ENCODE results near the gene KIF14.

Gene KIF14

DNA sequence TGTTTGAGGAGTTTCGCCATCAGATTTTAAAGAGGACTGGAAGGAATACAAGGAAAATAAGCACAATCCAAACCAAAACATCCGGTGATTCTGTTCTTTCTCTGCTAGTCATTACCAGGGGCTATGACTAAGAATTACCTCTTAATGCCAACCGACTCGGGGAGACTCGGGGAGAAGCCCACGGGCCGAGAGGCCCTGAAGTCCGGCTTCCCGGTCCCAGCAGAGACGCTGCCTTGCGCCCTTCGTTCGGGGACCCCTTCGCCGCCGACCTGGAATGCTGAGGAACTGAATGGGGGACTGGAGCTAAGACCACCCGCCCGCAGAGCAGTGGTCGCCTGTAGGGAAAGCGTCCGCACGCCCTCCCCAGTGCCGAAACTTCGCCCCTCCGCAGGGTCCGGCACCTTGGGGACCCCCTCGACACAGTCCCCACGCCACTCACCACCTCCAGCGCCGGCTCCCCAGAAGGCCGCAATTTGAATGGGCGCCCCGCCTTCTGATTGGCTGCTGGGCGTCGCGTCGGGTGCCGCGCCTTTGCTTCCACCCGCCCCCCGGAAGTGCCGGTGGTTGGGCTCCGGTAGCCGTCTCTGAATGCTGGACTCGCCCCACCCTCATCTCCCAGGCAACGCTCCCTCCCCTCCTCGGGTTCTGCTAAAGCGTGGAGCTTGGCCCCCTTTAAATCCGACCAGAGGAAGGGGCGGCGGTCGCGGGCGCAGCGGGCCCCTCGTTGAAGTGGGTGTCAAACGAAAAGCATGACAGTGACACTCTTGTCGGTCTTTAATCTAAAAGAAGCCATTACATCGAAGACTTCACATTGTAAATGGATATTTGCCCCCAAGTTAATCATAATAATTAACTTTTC, at the start of gene KIF14:
TSS of gene KIF14 (minus strand) at position 479 of the 859 bp plus-strand sequence. CDS start 2,028 bp downstream, outside the sequence.
- DNase-seq (ENCODE audit: low read depth, low spot score), result peak; percentile 96

- peak; percentile 99 for DNase-seq (ENCODE audit: low read depth, low spot score)
These were observed 49.0 kb upstream of the KIF14 start, which contains the start of gene DDX59 for GRCh38 chr1:200669314-200670241. Gene DDX59 (minus strand): TSS chr1:200669907. CDS start chr1:200666740, 3,167 bp downstream.

- DNase-seq (ENCODE audit: low read depth, low spot score), result no peak
These were observed 48.2 kb upstream of the KIF14 start for GRCh38 chr1:200668514-200669313.

DNA sequence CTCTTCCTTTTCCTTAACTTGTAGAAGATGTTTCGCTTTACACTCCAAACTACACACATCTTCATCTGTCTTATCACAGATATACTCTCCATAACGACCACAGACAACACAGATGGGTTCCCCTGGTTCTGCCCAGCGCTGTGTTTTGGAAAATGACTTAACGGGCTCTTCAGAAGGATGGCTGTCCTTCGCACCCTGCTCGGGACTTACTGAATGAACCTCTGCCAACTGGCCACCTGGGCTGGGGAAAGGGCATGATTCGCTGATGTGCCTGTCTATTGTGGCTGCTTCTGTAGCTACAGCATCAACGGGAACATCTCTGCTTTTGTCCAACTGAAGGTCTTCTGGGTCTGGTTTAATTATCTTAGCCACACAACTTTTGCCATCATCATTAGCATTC, 45.8 kb upstream of the KIF14 start:
- no peak for DNase-seq (ENCODE audit: low read depth, low spot score)

DNA sequence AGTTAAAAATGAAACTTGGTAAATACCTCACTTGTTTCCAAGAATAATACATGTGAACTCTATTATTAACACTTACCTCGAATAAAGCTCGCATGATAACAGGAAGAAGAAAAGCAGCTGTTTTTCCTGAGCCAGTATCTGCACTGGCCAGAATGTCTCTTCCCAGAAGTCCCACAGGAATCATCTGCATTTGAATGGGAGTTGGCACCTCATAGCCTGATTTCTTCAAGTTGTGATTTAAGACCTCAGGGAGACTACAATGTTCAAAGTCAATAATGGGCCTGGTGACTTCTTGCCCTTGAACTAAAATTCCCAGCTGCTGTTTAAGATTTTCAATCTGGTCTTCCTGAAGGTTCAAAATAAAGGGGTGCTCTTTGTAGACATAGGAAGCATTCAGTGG, 45.3 kb upstream of the KIF14 start:
- DNase-seq (ENCODE audit: low read depth, low spot score), result peak; percentile 19

DNA sequence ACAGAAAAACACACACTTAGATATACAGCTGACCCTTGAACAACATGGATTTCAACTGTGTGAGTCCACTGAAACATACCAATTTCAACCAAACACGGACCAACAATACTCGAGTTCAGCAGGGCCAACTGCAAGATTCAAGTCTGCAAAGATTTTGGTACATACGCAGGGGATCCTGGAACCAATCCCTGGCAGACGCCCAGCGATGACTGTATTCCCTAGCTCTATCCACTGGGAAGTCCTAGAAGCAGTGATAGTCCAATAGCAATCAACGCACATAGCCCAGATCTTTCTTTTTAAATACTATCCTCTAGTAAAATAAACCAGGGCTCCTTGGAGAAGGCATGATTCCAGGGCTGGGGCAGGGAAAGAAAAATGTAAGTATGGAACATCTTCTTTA, 40.2 kb upstream of the KIF14 start:
- no peak for DNase-seq (ENCODE audit: low read depth, low spot score)

DNA sequence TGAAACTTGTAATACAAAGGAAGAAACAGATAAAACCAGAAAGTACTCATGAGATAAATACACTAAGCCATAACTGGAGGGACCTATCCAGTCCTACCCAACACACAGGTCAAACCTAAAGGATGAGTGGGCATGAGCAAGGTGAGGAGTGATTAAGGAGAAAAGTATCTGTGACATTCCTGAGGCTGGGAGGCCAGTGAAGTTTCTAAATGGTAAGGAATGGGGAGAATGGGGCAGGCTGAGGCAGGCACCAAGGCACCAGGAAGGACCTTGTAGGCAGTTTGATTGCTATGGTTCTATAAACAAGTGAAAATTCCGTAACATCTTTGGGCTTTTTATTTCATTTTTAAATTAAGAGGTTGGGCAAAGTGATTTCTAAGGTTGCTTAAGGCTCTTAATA, 38.7 kb upstream of the KIF14 start:
- peak; percentile 70 for DNase-seq (ENCODE audit: low read depth, low spot score)

DNA sequence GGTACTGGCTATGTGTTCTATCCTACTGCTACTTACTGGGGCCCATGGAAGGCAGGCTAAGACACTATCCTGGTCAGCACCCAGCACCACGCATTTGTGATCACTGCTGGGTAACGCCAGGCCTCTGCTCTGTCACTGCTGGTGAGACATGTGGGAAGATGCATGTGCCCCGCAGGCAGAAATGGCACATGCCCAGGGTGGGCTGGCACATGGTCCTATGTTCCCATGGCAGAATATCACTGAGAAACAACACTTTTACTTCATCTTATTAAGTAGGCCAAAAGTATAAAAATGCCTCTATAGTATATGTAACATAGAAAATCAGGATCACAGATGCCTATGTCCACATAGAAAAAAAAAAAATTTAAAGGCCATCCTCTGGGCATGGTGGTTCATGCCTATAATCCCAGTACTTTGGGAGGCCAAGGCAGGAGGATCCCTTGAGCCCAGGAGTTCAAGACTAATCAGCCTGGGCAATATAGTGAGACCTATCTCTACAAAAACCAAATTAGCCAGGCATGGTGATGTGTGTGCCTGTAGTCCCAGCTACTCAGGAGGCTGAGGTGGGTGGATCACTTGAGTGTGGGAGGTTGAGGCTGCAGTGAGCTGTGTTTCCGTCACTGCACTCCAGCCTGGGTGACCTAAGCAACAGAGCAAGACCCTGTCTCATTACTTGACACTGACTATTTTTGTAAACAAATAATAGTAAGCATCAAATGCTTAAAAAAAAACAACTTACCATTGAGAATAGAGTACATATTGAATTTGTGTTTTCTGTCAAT, 37.7 kb upstream of the KIF14 start:
- DNase-seq (ENCODE audit: low read depth, low spot score), result no peak

DNA sequence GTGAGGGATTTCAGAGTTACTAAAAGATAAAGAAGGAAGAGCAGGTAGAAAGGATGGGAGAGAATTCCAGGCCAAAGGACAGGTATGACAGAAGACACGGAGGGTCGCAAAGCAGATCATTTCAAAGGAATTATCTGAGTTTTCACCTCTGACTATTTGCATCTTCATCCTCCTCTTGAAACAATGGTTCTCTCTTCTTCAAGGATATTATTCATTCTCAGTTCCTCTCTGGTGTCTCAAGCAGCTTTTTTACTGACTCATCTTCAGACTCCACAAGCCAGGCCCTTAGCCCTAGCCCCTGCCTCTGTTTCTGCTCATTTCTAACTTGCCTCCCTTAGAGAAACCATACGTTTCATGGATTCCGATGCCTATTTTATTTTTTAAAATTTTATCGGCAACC, 34.1 kb upstream of the KIF14 start:
- no peak for DNase-seq (ENCODE audit: low read depth, low spot score)

DNA sequence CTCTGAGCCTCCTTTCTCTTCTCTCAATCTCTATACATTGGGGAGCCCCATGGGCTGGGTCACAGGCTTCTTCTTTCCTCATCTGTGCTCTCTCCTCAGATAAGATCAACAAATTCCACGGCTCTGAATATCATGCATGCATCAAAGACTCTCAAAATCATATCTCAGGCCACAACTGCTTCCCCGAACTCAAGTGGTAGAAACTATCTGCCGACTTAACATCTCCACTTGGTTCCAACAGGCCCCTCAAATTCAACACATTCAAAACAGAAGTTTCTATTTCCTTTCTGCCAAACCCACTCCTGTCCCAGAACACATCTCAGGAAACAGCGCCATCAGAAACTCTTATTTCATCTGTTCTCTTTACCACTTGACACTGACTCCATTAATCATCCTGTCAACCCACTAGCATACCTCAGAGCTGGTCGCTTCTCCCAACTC, 32.5 kb upstream of the KIF14 start:
- DNase-seq (ENCODE audit: low read depth, low spot score), result no peak

GRCh38 chr1:200652378-200652777, 31.8 kb upstream of the KIF14 start:
- DNase-seq (ENCODE audit: low read depth, low spot score), result no peak

DNA sequence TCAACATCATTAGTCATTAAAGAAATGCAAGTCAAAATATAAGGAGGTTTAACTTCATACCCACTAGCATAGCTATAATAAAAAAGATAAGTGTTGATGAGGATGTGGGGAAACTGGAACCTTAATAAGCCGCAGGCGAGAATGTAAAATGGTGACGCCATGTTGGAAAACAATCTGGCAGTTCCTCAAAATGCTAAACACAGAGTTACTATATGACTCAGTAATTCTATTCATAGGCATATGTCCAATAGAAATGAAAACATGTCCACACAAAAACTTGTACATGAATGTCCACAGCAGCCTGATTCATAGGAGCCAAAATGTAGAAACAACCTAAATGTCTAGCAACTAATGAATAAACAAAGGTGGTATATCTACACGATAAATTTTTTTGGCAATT, 26.0 kb upstream of the KIF14 start:
- DNase-seq (ENCODE audit: low read depth, low spot score), result no peak

- no peak for DNase-seq (ENCODE audit: low read depth, low spot score)
These were observed 23.5 kb upstream of the KIF14 start for GRCh38 chr1:200644021-200644420.

- no peak for DNase-seq (ENCODE audit: low read depth, low spot score)
These were observed 21.9 kb upstream of the KIF14 start for GRCh38 chr1:200642481-200642880.

DNA sequence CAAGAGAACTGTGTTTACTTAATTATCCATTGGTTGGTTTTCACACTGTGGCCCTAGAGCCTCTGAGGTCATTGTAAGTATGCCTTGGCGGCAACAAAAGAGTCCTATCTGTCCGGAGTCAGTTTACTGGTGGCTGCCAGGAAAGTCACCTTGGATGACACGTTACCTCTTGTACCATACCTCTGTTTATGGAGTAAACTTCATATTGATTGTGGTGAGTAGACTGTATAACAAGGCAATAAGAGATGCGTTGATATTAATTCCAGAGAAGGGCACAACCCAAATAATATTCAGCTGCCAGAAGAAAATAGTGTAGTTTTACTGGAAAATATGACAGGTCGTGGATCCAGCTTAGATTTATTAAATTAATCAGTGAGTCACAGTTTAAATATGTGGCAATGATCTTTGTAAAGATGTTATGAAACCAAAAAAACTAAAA, 20.4 kb upstream of the KIF14 start:
- DNase-seq (ENCODE audit: low read depth, low spot score), result no peak

- DNase-seq (ENCODE audit: low read depth, low spot score), result no peak
These were observed 19.9 kb upstream of the KIF14 start for GRCh38 chr1:200640373-200640962.

DNA sequence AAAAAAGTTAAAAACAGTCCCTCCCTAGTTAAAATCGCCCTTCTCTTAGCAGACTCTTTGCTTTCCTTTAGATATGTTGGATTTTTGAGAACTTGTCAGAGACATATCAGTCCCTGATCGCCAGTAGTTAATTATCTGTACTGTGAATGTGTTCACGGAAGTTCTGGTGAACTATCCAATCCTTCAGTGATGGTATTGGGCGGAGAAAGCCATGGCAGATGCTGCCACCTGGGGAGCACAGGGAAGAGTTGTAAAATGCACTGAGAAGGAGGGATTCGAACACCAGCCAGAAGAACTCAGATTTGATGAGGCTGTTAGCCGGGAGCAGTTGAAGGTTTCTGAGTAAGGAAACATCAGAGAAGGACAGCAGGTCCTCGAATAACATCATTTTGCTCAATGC, 17.5 kb upstream of the KIF14 start:
- no peak for DNase-seq (ENCODE audit: low read depth, low spot score)

DNA sequence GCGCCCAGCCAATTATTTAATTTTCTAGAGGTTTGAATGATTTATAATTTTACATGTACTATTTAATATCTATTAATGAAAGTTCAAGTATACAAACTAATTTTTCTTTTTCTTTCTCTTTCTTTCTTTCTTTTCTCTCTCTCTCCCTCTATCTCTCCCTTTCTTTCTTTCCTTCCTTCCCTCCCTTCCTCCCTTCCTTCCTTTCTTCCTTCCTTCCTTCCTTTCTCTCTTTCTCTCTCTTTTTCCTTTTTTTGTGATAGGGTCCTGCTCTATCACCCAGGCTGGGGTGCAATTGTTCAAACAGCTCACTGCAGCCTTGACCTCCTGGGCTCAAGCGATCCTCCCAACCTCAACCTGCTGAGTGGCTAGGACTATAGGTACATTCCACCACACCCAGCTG, 16.1 kb upstream of the KIF14 start:
- no peak for DNase-seq (ENCODE audit: low read depth, low spot score)

- DNase-seq (ENCODE audit: low read depth, low spot score), result no peak
These were observed 13.9 kb upstream of the KIF14 start for GRCh38 chr1:200634261-200635122.
